ENCODE measurements around the gene TRMT112.

Gene TRMT112

DNA sequence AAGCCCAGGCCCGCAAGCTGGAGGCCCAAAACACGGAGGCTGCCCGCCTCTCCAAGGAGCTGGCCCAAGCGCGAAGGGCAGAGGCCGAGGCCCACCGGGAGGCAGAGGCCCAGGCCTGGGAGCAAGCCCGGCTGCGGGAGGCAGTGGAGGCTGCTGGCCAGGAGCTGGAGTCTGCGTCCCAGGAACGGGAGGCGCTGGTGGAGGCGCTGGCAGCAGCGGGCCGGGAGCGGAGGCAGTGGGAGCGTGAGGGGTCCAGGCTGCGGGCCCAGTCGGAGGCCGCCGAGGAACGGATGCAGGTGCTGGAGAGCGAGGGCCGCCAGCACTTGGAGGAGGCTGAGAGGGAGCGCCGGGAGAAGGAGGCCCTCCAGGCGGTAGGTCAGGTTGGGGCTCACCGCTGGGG is 27.4 kb upstream of the TRMT112 start:
- TF ChIP-seq, protein P1, sequence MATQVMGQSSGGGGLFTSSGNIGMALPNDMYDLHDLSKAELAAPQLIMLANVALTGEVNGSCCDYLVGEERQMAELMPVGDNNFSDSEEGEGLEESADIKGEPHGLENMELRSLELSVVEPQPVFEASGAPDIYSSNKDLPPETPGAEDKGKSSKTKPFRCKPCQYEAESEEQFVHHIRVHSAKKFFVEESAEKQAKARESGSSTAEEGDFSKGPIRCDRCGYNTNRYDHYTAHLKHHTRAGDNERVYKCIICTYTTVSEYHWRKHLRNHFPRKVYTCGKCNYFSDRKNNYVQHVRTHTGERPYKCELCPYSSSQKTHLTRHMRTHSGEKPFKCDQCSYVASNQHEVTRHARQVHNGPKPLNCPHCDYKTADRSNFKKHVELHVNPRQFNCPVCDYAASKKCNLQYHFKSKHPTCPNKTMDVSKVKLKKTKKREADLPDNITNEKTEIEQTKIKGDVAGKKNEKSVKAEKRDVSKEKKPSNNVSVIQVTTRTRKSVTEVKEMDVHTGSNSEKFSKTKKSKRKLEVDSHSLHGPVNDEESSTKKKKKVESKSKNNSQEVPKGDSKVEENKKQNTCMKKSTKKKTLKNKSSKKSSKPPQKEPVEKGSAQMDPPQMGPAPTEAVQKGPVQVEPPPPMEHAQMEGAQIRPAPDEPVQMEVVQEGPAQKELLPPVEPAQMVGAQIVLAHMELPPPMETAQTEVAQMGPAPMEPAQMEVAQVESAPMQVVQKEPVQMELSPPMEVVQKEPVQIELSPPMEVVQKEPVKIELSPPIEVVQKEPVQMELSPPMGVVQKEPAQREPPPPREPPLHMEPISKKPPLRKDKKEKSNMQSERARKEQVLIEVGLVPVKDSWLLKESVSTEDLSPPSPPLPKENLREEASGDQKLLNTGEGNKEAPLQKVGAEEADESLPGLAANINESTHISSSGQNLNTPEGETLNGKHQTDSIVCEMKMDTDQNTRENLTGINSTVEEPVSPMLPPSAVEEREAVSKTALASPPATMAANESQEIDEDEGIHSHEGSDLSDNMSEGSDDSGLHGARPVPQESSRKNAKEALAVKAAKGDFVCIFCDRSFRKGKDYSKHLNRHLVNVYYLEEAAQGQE (IDR thresholded peaks at IDR 0.05; ENCODE audit: insufficient read depth in 1 of 2, low read depth in 2 of 2, low read length in 2 of 2) = no peak
- TF ChIP-seq FOXP2 (optimal IDR thresholded peaks at IDR 0.05; ENCODE audit: borderline replicate concordance, extremely low read depth, extremely low read length, insufficient read depth) (no peak), TAF1 (IDR thresholded peaks at IDR 0.05; ENCODE audit: borderline replicate concordance, insufficient read depth, low read length) (no peak), SIN3A (IDR thresholded peaks at IDR 0.05; ENCODE audit: borderline replicate concordance, insufficient read depth, low read length) (no peak), POLR2AphosphoS5 (IDR thresholded peaks at IDR 0.05; ENCODE audit: low read depth, low read length) (no peak)

DNA sequence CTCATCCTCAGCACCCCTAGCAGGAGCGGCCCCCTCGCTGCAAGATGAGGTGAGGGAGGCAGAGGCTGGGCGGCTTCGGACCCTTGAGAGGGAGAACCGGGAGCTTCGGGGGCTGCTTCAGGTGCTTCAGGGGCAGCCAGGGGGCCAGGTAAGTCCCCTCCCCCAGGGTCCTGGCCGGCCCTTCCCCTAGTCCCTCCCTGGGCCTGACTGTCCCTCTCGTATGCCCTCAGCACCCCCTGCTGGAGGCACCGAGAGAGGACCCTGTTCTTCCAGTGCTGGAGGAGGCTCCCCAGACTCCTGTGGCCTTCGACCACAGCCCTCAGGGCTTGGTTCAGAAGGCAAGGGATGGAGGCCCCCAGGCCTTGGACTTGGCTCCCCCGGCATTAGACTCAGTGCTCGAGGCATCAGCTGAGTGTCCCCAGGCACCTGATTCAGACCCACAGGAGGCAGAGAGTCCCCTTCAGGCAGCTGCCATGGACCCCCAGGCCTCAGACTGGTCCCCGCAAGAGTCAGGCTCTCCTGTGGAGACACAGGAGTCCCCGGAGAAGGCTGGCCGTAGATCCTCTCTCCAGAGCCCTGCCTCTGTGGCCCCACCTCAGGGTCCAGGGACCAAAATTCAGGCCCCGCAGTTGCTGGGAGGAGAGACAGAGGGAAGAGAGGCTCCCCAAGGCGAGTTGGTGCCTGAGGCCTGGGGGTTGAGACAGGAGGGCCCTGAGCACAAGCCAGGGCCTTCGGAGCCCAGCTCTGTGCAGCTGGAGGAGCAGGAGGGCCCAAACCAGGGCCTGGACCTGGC is 26.6 kb upstream of the TRMT112 start:
- no peak for TF ChIP-seq SIN3A (IDR thresholded peaks at IDR 0.05; ENCODE audit: borderline replicate concordance, insufficient read depth, low read length)
- TF ChIP-seq TAF1 (IDR thresholded peaks at IDR 0.05; ENCODE audit: borderline replicate concordance, insufficient read depth, low read length) = no peak
- TF ChIP-seq, protein P1 (IDR thresholded peaks at IDR 0.05; ENCODE audit: insufficient read depth in 1 of 2, low read depth in 2 of 2, low read length in 2 of 2) = no peak
- no peak for TF ChIP-seq POLR2AphosphoS5 (IDR thresholded peaks at IDR 0.05; ENCODE audit: low read depth, low read length)
- TF ChIP-seq FOXP2 (optimal IDR thresholded peaks at IDR 0.05; ENCODE audit: borderline replicate concordance, extremely low read depth, extremely low read length, insufficient read depth) = no peak

DNA sequence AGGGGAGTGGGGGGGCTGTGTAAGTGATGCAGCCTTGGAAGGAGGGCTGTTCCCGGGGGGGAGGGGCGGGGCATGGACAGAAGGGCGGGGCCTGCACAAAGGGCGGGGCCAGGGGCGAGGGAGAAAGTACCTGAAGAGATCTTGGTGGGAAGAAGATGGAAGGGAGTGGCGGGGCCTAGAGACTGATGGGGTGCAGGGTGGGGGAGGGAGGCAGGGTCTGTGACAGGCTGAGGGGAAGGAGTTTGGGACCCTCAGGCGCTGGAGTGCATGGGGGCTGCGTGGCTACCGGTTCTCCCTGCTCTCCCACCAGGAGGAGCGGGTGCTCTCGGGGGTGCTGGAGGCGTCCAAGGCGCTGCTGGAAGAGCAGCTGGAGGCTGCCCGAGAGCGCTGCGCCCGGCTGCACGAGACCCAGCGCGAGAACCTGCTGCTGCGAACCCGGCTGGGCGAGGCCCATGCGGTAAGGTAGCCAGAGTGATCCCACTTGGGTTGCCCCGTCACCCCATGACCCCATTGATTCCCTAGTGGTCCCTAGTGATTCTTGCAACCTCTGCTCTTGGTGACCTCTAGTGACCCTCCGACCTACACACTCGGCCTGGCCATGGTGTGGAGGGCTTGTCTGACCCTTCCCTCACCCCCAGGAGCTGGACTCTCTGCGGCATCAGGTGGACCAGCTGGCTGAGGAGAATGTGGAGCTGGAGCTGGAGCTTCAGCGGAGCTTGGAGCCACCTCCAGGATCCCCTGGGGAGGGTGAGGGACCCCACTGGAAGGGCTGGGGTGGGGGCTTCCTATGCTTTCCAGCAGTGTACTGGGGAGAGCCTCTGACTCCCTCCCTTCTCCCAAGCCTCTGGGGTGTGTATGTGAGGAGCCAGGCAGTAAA is 25.7 kb upstream of the TRMT112 start:
- no peak for TF ChIP-seq TAF1 (IDR thresholded peaks at IDR 0.05; ENCODE audit: borderline replicate concordance, insufficient read depth, low read length)
- TF ChIP-seq, protein P1 (IDR thresholded peaks at IDR 0.05; ENCODE audit: insufficient read depth in 1 of 2, low read depth in 2 of 2, low read length in 2 of 2) = no peak

DNA sequence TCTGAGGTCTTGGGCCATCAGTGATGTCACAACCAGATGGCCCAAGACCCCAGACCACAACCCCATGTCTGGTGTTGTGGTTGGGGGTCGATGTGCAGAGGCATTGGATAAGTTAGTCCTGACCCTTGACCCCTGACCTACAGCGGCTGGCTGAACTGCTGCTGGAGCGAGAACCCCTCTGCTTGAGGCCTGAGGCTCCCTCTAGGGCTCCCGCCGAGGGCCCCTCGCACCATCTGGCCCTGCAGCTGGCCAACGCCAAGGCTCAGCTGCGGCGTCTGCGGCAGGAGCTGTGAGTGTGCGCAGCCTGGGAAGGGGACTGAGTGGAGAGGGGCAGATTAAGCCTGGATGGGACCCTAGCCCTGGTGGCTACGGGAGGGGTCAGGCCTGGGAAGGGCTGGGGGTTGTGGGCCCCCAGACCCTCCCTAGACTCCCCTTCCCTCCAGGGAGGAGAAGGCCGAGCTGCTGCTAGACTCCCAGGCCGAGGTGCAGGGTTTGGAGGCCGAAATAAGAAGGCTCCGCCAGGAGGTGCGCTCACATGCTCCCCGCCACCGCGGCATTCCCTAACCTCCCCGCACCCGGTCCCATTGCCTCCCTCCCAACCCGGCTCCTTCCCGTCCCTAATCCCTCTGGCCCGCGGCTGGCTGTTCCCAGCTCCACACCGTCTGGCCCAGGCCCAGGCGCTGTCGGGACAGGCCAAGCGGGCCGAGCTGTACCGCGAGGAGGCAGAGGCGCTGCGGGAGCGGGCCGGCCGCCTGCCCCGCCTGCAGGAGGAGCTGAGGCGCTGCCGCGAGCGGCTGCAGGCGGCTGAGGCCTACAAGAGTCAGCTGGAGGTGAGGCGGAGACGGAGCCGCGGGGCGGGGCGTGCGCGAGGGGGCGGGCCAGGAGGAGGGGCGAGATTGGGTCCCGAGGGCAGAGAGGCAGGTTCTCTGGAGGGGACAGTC is 24.8 kb upstream of the TRMT112 start:
- TF ChIP-seq FOXP2 (optimal IDR thresholded peaks at IDR 0.05; ENCODE audit: borderline replicate concordance, extremely low read depth, extremely low read length, insufficient read depth) = peak; percentile 27
- TF ChIP-seq, protein P1 (IDR thresholded peaks at IDR 0.05; ENCODE audit: insufficient read depth in 1 of 2, low read depth in 2 of 2, low read length in 2 of 2) = no peak

Measured in PFSK-1 (cell line).